22Rv1 (cell line): ENCODE results near the gene KRT12.

Experiments used
- H3K27ac ChIP-seq: fragments of 450-650 bp; 2 replicates; pipeline ENCODE4 v1.5.1; 2017
- CTCF ChIP-seq: fragments of 450-650 bp; IDR thresholded peaks from 2 replicates; pipeline ENCODE4 v1.5.1; 2017; ENCODE audit warnings: mild to moderate bottlenecking
- ZFX ChIP-seq: fragments of 450-650 bp; IDR thresholded peaks from 2 replicates; pipeline ENCODE4 v1.6.1; 2017; ENCODE audit warnings: antibody characterized with exemption, borderline replicate concordance

The KRT12 gene

GRCh38 chr17:40901981-40902474, 35.0 kb upstream of the KRT12 start:
- H3K27ac ChIP-seq = peak overlapping the region; percentile 65
- TF ChIP-seq ZFX (no peak), CTCF (no peak)

GRCh38 chr17:40900809-40901356, 33.9 kb upstream of the KRT12 start:
- no peak for TF ChIP-seq ZFX
- no peak for TF ChIP-seq CTCF
- peak overlapping the region; percentile 65 for H3K27ac ChIP-seq

GRCh38 chr17:40896916-40897455, 30.0 kb upstream of the KRT12 start:
- H3K27ac ChIP-seq = no peak overlapping the region

GRCh38 chr17:40895106-40895730, 28.2 kb upstream of the KRT12 start:
- no peak overlapping the region for H3K27ac ChIP-seq
- TF ChIP-seq CTCF (no peak), ZFX (no peak)

More at GRCh38 chr17:40896916-40897455, 30.0 kb upstream of the KRT12 start:
- no peak for TF ChIP-seq ZFX
- TF ChIP-seq CTCF = no peak

- no peak for TF ChIP-seq ZFX
- TF ChIP-seq CTCF = no peak
- no peak overlapping the region for H3K27ac ChIP-seq
These were observed 21.2 kb upstream of the KRT12 start for GRCh38 chr17:40888196-40888720.

GRCh38 chr17:40886090-40886489, 19.1 kb upstream of the KRT12 start:
- H3K27ac ChIP-seq = no peak overlapping the region
- TF ChIP-seq ZFX = no peak
- TF ChIP-seq CTCF = no peak
